Adrenal gland (tissue), 12 donors: ENCODE data around the gene SHBG. TPM values are rescaled to one million over a fixed set of nuclear protein-coding genes. Genes with fewer than 3 reads are reported as not detected.
A peak's percentile ranks its signal among the peaks of the same experiment; 100 is the strongest.

Experiments used
- DNase-seq, 7 donors: peaks; one replicate each; pipeline ENCODE4 v3.0.0-alpha.2; 2019 to 2020
- H3K27ac ChIP-seq, 5 donors: fragments of 200-600 bp; sonication (generic) in 4 of 5; 1 replicate in 3 of 5; 2 replicates in 2 of 5; pipeline versions ENCODE4 v1.5.1 to v1.8.0; 2016 to 2020; ENCODE audit warnings: mild to moderate bottlenecking in 1 of 5
- H3K27me3 ChIP-seq: fragments of 200-600 bp; 2 replicates; pipeline ENCODE4 v1.8.0; 2021
- H3K36me3 ChIP-seq, 2 donors: fragments of 200-600 bp; replicated peaks in 1 of 2; 1 replicate in 1 of 2; 2 replicates in 1 of 2; pipeline versions ENCODE4 v1.5.1 to v1.8.0; 2018 to 2022
- H3K4me1 ChIP-seq, 2 donors: fragments of 200-600 bp; replicated peaks in 1 of 2; 1 replicate in 1 of 2; 2 replicates in 1 of 2; pipeline versions ENCODE4 v1.5.1 to v1.8.0; 2018 to 2021
- H3K4me3 ChIP-seq, 4 donors: fragments of 200-600 bp; sonication (generic) in 3 of 4; one replicate each; pipeline ENCODE4 v1.5.1; 2016 to 2018
- H3K9me3 ChIP-seq, 3 donors: fragments of 200-600 bp; sonication (generic) in 1 of 3; replicated peaks in 1 of 3; 1 replicate in 2 of 3; 2 replicates in 1 of 3; pipeline versions ENCODE4 v1.5.1 to v1.8.0; 2016 to 2021
- CTCF ChIP-seq, 6 experiments: fragments of 450-650 bp in 4 of 6; fragments of 200-600 bp in 2 of 6; sonication (generic) in 1 of 6; IDR thresholded peaks; 1 replicate in 5 of 6; 2 replicates in 1 of 6; pipeline versions ENCODE4 v1.5.1 to v1.8.0; 2016 to 2021; ENCODE audit warnings: antibody characterized with exemption in 6 of 6, mild to moderate bottlenecking in 2 of 6, moderate library complexity in 1 of 6
- POLR2A ChIP-seq, 2 donors: fragments of 450-650 bp; IDR thresholded peaks; one replicate each; pipeline ENCODE4 v1.6.1; 2017; ENCODE audit warnings: antibody characterized with exemption in 2 of 2, mild to moderate bottlenecking in 2 of 2, moderate library complexity in 1 of 2
- WGBS, 4 donors: extraction: QIAGEN DNeasy Blood & Tissue Kit in 2 of 4; methylation state at CpG; one replicate each; pipeline versions ENCODE4 v1.1.5 to v1.1.7; 2013 to 2017; 5-methylcytosine and 5-hydroxymethylcytosine counted together
- intact Hi-C, 2 donors: fragments of 100-400 bp; cut with DNase I; formaldehyde crosslinking; loops; one replicate each; pipeline versions ENCODE4 v1.14.1 to v1.15.0; 2022 to 2023
- polyA plus RNA-seq, 3 donors: library from polyadenylated mRNA; stranded (reverse); fragments of 200-250 nt in 2 of 3; fragments of 350-450 nt in 1 of 3; fragmentation: Illumina TruSeq in 1 of 3; extraction: RNeasy Lipid Tissue Mini Kit (QIAGEN cat#74804) in 1 of 3; gene quantifications; one replicate each; pipeline ENCODE4 v1.2.3, GENCODE V29; 2013 to 2014
- total RNA-seq, 9 donors: library from RNA; depleted of rRNA in 4 of 9; stranded (reverse); fragments of >200 nt in 4 of 9; fragments of 120-200 nt in 1 of 9; fragmentation: NEBNext Ultra II Directional in 1 of 9; extraction: Animal tissue kit (Norgen Biotek cat#: 25700) in 1 of 9; gene quantifications; one replicate each; pipeline versions ENCODE4 v1.1.0 to v1.2.4, GENCODE V29; 2013 to 2023
- donor health status: healthy with polysubstance abuse.
- donor health status: Bipolar disorder and iron deficiency.
- donor health status: DM: yes; HTN: yes; CAD: no.
- donor health status: DM: no; HTN: no; CAD: no.
- donor health status: DM: no; HTN: no; CAD: no.
- donor health status: DM: yes; HTN: yes; CAD: no.

Gene SHBG
- total and polyA plus RNA-seq, 12 donors, result 0.30 to 3.8 (median 1.9) TPM

GRCh38 chr17:7644775-7645174, 14.8 kb downstream of the SHBG start:
- Histone ChIP-seq H3K4me3 (no peak overlapping the region), H3K36me3 (no peaks in the 10 kb centered on the region), H3K9me3 (no peaks in the 10 kb centered on the region), H3K4me1 (no peaks in the 10 kb centered on the region), H3K27ac (no peak overlapping the region), H3K27me3 (no peaks in the 10 kb centered on the region)
- intact Hi-C loops, result no loop called here
- 44 to 58% (median 52%) methylated on average over 4 of the region's 4 CpGs for WGBS, 4 donors
- TF ChIP-seq POLR2A (IDR thresholded peaks at IDR 0.05) (no peak), CTCF (IDR thresholded peaks at IDR 0.05) (no peak)
- DNase-seq, result no peak

- no peak for DNase-seq
- TF ChIP-seq CTCF (IDR thresholded peaks at IDR 0.05) (no peak), POLR2A (IDR thresholded peaks at IDR 0.05) (no peak)
Observed at GRCh38 chr17:7646457-7646856, 16.5 kb downstream of the SHBG start.

GRCh38 chr17:7647018-7647417, 17.1 kb downstream of the SHBG start:
- H3K27me3 ChIP-seq, result no peaks in the 10 kb centered on the region
- TF ChIP-seq CTCF (IDR thresholded peaks at IDR 0.05) (no peak), POLR2A (IDR thresholded peaks at IDR 0.05) (no peak)
- 67 to 71% (median 69%) methylated on average over 4 of the region's 4 CpGs for WGBS, 4 donors
- no peak overlapping the region for H3K27ac ChIP-seq
- no peak for DNase-seq
- intact Hi-C loops, result no loop called here
- no peaks in the 10 kb centered on the region for H3K36me3 ChIP-seq
- no peaks in the 10 kb centered on the region for H3K9me3 ChIP-seq
- H3K4me1 ChIP-seq, result peaks cover 17 to 19% of the 10 kb centered on the region in 2 donors
- no peak overlapping the region for H3K4me3 ChIP-seq

More at GRCh38 chr17:7646457-7646856, 16.5 kb downstream of the SHBG start:
- WGBS, 4 donors, result 70 to 82% (median 77%) methylated on average over 8 to 9 of the region's 9 CpGs
- Histone ChIP-seq H3K4me3 (no peak overlapping the region), H3K27me3 (no peaks in the 10 kb centered on the region), H3K27ac (no peak overlapping the region), H3K4me1 (peaks cover 14% of the 10 kb centered on the region in 2 donors), H3K36me3 (no peaks in the 10 kb centered on the region), H3K9me3 (no peaks in the 10 kb centered on the region)
- intact Hi-C loops, result no loop called here

- TF ChIP-seq CTCF (IDR thresholded peaks at IDR 0.05) (no peak), POLR2A (IDR thresholded peaks at IDR 0.05) (no peak)
- Histone ChIP-seq H3K9me3 (no peaks in the 10 kb centered on the region), H3K27me3 (no peaks in the 10 kb centered on the region), H3K27ac (peak within 1 kb of the TSS in 2 of 5 donors; percentile 56 to 57), H3K4me3 (peak within 1 kb of the TSS in 2 of 4 donors; percentile 30 to 61), H3K4me1 (peaks cover 17 to 19% of the 10 kb centered on the region in 2 donors), H3K36me3 (no peaks in the 10 kb centered on the region)
- 0 to 4% (median 1%) methylated on average over 17 to 34 of the region's 34 CpGs for WGBS, 4 donors
- intact Hi-C loops, result no loop called here
- DNase-seq, result peak; percentile 74 to 83 (median 82)
Observed at GRCh38 chr17:7650509-7651096, 20.7 kb downstream of the SHBG start, which contains the start of gene ATP1B2. Gene ATP1B2, plus strand, starts transcription at chr17:7650926. Its CDS starts 593 bp downstream, at chr17:7651519.
